Osteoblast (primary cell): ENCODE measurements around the gene DEK. TPM values are rescaled to one million over a fixed set of nuclear protein-coding genes. Genes with fewer than 3 reads are reported as not detected.
A peak's percentile ranks its signal among the peaks of the same experiment; 100 is the strongest.
"Not testable (repeated sequence)": the region's sequence is repeated elsewhere in the genome, so short reads cannot be mapped to it uniquely, and the experiment has no call there.

ENCODE experiments used
- DNase-seq: peaks from one replicate; pipeline ENCODE4 v3.0.0; 2011; ENCODE audit warnings: low spot score, mixed read lengths; ENCODE audit not compliant: insufficient read length; ENCODE audit errors: missing footprints
- H2AFZ ChIP-seq: 2 replicates; pipeline ENCODE4 v1.6.0; 2011; ENCODE audit warnings: mild to moderate bottlenecking, low read length
- H3K27ac ChIP-seq: 2 replicates; pipeline ENCODE4 v1.5.1; 2011; ENCODE audit warnings: mild to moderate bottlenecking, low read depth, low read length, moderate library complexity
- H3K27me3 ChIP-seq: 2 replicates; pipeline ENCODE4 v1.6.0; 2012; ENCODE audit warnings: mild to moderate bottlenecking, control low read depth, inconsistent platforms, low read length, moderate library complexity; ENCODE audit not compliant: insufficient read depth
- H3K36me3 ChIP-seq: 2 replicates; pipeline ENCODE4 v1.5.1; 2011; ENCODE audit warnings: mild to moderate bottlenecking, low read length, control low read depth, moderate library complexity; ENCODE audit not compliant: insufficient read depth
- H3K4me1 ChIP-seq: 2 replicates; pipeline ENCODE4 v1.5.1; 2011; ENCODE audit warnings: mild to moderate bottlenecking, low read length, control low read depth, moderate library complexity; ENCODE audit not compliant: insufficient read depth
- H3K4me2 ChIP-seq: 2 replicates; pipeline ENCODE4 v1.6.0; 2011; ENCODE audit warnings: mild to moderate bottlenecking, low read length; ENCODE audit not compliant: insufficient read depth
- H3K4me3 ChIP-seq: fragments of 200-600 bp; sonication (generic); 3 replicates; pipeline ENCODE4 v1.5.1; 2012; ENCODE audit warnings: mild to moderate bottlenecking, low read length, inconsistent platforms; ENCODE audit not compliant: insufficient read depth
- H3K79me2 ChIP-seq: 2 replicates; pipeline ENCODE4 v1.6.0; 2012; ENCODE audit warnings: mild to moderate bottlenecking, low read length, control low read depth, inconsistent platforms; ENCODE audit not compliant: insufficient read depth
- H3K9me3 ChIP-seq: 2 replicates; pipeline ENCODE4 v1.5.1; 2011; ENCODE audit warnings: low read depth, low read length, control low read depth
- H4K20me1 ChIP-seq: 2 replicates; pipeline ENCODE4 v1.6.0; 2012; ENCODE audit warnings: mild to moderate bottlenecking, low read length, control low read depth; ENCODE audit not compliant: insufficient read depth
- CTCF ChIP-seq: IDR thresholded peaks from 2 replicates; pipeline ENCODE4 v1.5.1; 2011; ENCODE audit warnings: mild to moderate bottlenecking, low read depth, low read length, moderate library complexity; ENCODE audit errors: extremely low read depth
- total RNA-seq: library from RNA; depleted of rRNA; stranded (reverse); fragments of >200 nt; gene quantifications from 2 replicates; pipeline ENCODE4 v1.2.3, GENCODE V29; 2012

The DEK gene
- total RNA-seq, 1 donor: 102 TPM

- Histone ChIP-seq H3K4me1 (peaks cover 7% of the 10 kb centered on the region), H3K27me3 (no peaks in the 10 kb centered on the region)
- no peak for DNase-seq
Measured at GRCh38 chr6:18211338-18211737, 53.0 kb downstream of the DEK start.

GRCh38 chr6:18210707-18211106, 53.6 kb downstream of the DEK start:
- TF ChIP-seq CTCF: no peak
- no peak for DNase-seq
- Histone ChIP-seq H3K27ac (no peak overlapping the region), H3K79me2 (no peaks in the 10 kb centered on the region), H4K20me1 (no peaks in the 10 kb centered on the region), H3K36me3 (peaks cover 15% of the 10 kb centered on the region), H3K9me3 (no peaks in the 10 kb centered on the region), H3K4me3 (no peak overlapping the region), H3K4me1 (peaks cover under 1% of the 10 kb centered on the region), H3K27me3 (no peaks in the 10 kb centered on the region), H3K4me2 (no peak overlapping the region), H2AFZ (no peak overlapping the region)

More at GRCh38 chr6:18211338-18211737, 53.0 kb downstream of the DEK start:
- Histone ChIP-seq H3K4me2 (no peak overlapping the region), H2AFZ (no peak overlapping the region), H3K36me3 (peaks cover 15% of the 10 kb centered on the region), H3K9me3 (no peaks in the 10 kb centered on the region), H4K20me1 (no peaks in the 10 kb centered on the region), H3K27ac (no peak overlapping the region), H3K79me2 (no peaks in the 10 kb centered on the region), H3K4me3 (no peak overlapping the region)
- no peak for TF ChIP-seq CTCF

DNA sequence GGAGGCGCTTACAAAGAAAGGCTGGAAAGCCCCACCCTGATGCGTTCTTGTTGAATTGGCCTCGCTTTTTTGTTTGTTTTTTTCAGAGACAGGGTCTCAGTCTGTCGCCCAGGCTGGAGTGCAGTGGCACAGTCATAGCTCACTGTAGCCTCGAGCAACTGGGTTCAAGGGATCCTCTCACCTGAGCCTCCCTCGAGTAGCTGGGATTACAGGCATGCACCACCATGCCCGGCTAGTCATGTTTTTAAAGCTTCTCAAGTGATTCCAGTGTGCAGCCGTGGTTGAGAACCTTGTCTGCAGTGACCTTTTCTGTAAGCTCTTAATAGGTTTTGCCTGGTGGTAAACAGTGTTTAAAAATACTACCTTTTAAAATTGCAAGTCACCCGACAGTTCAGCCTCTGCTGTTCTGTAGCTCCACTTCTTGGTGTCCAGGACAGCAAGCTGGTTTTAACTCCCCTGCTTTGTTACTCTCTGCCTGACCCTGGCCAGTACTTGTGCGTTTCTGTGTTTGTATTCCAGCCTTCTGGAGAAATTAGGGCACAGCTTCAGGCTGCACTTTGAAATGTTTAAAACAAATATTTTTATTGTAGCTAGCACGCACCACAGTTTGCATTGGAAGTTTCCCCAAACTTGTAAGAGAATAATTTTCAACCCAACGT, 54.7 kb downstream of the DEK start:
- peaks cover 4% of the 10 kb centered on the region for H3K4me1 ChIP-seq
- no peaks in the 10 kb centered on the region for H3K9me3 ChIP-seq
- H3K27ac ChIP-seq: no peak overlapping the region
- no peaks in the 10 kb centered on the region for H3K79me2 ChIP-seq
- H4K20me1 ChIP-seq: no peaks in the 10 kb centered on the region
- TF ChIP-seq CTCF: no peak
- no peaks in the 10 kb centered on the region for H3K27me3 ChIP-seq
- peak; percentile 54 for DNase-seq
- H2AFZ ChIP-seq: no peak overlapping the region
- no peak overlapping the region for H3K4me2 ChIP-seq
- H3K36me3 ChIP-seq: peaks cover 11% of the 10 kb centered on the region
- H3K4me3 ChIP-seq: no peak overlapping the region

DNA sequence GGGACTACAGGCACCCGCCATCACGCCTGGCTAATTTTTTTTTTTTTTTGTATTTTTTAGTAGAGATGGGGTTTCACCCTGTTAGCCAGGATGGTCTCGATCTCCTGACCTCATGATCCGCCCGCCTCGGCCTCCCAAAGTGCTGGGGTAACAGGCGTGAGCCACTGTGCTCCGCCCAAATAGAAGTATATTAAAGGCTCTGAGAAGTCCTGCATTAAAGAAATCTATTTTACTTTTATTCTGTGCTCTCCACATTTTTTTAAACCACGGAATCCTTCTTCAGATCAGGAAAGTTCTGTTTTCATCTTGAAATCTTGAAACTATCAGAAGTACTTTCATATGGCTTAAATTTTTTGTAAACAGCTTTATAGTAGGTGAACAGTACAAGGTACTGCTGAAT, 55.6 kb downstream of the DEK start:
- H3K36me3 ChIP-seq: peaks cover 11% of the 10 kb centered on the region
- not testable (repeated sequence) for H4K20me1 ChIP-seq, H3K4me1 ChIP-seq, H2AFZ ChIP-seq, H3K4me2 ChIP-seq, DNase-seq, H3K27ac ChIP-seq, H3K27me3 ChIP-seq, H3K9me3 ChIP-seq, H3K4me3 ChIP-seq, H3K79me2 ChIP-seq
